Left hindlimb (tissue), 1 donor: ENCODE data around the gene TSHR.
"Not testable (repeated sequence)": the region's sequence is repeated elsewhere in the genome, so short reads cannot be mapped to it uniquely, and the experiment has no call there.

Source experiments
- DNase-seq: peaks from one replicate; pipeline ENCODE4 v3.0.0-alpha.2; 2018

TSHR gene

DNA sequence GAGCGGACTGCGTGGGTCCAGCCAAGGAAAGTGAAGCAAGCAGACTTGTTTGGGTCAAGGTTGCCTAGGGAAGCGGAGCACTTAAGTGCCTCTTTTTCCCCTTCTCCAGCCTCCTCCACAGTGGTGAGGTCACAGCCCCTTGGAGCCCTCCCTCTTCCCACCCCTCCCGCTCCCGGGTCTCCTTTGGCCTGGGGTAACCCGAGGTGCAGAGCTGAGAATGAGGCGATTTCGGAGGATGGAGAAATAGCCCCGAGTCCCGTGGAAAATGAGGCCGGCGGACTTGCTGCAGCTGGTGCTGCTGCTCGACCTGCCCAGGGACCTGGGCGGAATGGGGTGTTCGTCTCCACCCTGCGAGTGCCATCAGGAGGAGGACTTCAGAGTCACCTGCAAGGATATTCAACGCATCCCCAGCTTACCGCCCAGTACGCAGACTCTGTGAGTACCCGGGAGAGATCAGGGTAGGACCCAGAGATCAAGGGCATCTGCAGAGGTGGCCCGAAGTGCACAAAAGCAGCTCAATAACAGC is at the start of gene TSHR:
TSS of gene TSHR (plus strand) at position 206 of the 526 bp plus-strand sequence. CDS start at position 266, 60 bp downstream.
- DNase-seq, result peak; percentile 38

DNA sequence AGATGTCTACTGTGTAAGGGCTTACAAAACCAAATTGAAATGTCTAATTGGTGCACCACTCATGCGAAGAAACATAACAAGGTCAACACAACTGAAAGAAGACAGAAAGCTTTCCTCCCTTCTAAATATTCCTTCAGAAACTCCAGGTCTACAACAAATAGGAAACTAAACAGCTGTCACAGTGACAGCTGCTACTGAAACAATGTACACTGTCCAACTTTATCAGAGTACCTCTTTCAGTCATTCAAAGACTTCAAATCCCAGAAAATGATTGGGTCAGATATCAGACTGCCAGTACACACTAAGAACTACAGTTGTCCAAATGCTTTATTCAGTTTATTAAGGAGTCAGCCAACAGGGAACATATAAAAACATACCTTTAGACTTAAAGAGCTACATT is 49.1 kb upstream of the TSHR start:
- no peak for DNase-seq

DNA sequence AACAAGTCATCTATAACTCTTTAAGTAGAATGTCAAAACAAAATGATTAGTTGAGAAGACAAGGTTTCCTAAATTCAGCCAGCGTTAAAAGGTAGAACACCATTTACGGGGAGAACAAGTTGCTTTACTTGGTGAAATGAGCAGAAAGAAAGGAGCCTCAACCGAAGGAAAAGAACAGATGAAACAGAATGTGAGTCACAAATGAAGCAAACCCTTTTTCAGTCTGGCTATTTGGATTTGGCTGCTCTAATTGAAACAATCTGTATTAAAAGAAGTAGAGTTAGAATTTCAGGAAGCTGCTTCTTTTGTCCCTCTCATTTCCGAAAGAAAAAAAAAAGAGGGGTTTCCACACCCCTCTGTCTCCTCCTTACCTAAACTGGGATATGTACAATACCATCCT is 48.5 kb upstream of the TSHR start:
- DNase-seq, result no peak

DNA sequence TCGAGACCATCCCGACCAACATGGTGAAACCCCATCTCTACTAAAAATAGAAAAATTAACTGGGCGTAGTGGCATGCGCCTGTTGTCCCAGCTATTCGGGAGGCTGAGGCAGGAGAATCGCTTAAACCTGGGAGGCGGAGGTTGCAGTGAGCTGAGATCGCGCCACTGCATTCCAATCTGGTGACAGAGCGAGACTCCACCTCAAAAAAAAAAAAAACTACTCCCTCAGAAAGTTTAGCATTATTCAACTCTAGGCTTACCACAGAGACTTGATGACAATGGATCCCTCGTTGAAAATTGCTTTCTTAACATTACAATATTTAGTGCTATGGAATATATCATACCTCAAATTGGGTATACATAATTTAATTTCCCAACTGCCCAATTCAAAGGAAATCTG is 43.4 kb upstream of the TSHR start:
- not testable (repeated sequence) for DNase-seq

DNA sequence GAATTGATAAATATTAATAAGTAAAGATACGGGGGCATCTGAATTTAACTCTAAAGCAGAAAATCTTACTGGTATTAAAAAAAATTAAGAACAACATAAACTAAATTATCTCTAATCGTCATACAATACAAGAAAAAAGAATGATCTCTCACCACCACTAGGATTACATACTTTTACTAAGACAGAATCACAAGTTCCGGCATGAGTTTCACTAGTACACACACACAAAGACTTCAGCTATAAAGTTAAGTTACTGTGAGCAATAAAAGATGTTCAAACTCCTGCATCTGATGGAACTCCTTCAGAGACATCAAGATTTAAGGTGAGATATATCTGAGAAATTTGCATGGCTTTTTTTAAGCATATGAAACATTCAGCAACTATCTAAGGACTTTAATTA is 35.8 kb upstream of the TSHR start:
- no peak for DNase-seq

DNA sequence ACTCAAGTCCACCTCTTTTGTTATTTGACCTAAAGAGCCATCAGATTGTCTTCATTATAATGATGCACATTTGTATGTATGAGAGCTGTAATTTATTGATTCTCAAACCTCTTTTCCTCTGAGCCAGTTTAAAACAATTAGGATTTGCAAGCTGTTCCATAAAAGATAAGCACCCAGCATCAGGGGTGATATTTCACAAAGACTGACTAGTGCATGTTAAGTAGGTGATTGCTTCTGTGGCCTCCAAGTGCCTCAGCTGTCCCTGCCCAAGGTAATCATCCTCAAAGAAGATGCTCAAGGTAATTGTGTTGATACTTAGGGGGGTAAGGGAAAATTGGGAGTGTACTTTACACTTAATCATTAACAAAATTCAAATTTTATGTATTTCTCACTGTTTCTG is 32.1 kb upstream of the TSHR start:
- no peak for DNase-seq

DNA sequence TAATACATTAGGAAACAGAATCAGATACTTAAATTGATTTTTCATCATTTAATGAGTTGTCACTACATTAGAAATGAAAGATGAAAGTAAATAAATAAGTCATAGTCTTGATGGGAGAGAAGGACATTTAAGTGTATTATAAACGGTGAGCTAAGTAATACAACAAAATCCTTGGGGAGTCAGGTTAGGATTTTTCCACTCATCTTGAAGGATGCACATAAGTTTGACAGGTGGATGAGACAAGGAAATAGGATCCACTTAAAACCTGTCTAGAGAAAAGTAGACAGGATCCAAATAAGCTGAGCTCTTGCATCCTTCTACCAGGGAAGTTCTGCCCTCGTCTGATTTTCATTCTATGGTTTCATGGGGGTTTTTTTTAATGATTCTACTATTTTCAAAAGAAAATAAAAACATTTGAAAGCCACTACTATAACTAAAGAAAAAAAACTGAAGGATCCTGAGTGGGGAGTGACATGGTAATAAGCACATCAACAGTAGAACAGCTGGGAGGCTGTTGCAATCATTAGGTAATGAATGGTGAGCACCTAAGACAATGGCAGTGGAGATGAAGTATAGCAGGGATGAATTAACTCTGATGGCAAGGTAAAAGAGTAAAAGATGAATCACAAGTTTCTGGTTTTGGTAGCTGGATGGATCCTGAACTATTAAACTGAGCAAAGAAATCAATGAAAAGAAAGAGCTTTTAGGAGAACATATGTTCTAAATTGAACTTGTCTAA is 30.9 kb upstream of the TSHR start:
- no peak for DNase-seq

DNA sequence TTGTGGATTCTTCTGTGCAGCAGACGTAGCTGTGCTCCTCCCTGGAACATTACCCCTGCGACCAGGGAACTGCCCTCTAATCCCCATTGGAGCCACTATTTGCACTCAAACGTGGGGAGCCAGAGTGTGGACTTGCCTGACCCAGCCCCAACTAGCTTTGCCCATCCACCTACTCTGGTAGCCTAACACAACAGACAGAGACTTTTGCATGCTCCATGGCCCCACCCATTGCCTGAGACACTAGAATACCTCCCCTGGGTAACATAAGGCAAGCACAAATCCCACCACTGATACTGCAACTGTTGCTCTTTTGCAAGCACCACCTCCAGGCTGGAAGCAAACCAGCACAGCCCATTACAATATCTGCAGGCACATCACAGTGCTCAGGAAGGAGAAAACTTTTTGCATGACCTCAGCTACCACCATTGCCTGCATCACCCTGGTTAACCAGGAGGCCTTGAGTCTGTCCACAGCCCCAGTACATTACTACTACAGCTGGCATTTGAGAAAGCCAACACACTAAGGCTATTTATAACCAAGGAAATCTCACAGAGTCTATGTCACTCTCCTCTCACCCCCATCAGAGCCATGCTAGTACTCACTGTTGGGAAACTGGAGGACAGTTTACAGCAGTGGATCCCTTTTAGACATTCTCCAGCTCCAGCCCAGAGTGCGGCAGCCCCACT is 28.9 kb upstream of the TSHR start:
- no peak for DNase-seq

DNA sequence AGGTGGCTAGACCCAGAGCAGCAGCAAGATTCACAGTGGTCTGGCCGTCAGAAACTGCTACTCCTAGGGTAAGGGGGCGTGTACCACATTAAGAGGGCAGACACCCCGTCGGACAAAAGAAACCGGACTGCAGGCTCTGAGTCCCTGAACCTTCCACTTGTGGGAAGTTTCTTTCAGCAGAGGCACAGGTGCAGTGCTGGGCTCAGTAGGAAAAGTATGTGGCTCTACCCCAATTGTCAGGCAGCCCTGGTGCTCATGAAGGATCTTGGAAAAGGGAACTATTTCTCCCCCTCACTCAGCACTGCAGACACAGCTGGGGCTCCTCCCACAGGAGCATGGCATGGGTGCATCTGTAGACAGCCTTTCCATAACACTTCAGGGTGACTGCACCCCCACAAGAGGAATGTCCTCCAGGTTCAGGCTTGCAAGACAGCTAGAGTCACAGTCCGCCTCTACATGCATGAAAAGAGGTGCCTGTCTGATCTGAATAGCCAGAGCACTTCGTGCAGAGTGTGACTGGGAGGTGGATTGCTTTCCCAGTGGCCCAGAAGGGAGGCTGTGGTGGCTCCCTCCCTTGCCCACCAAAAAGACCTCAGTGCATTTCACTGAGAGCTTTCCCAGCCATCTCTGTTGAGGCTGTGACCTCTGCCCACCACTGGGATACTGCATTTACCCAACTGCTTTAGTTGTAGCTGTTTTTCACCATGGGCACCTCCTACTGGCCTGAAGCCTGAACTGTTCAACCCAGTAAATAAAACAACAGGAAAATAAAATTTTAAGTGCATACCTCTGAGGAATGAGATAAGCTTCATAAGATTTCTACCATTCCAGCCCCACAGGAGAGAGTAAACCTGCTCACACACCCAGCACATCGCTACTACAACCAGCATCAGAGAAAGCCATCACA is 28.1 kb upstream of the TSHR start:
- DNase-seq, result no peak

DNA sequence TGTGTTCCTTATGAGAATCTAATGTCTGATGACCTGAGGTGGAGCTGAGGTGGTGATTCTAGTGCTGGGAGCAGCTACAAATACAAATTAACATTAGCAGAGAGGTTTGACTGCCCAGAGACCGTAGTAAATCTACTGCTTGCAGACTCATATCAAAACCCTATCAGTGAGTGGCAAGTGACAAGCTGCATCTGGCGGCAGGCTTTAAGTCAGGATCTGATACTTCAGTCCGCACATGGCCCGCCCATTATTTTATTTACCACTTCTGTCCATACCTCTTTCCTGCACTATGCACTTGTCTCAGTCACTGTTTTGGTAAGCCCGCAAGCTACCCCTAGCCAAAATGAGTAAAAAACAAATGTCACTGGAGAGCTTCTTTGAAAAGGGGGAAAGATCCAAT is 25.3 kb upstream of the TSHR start:
- no peak for DNase-seq

DNA sequence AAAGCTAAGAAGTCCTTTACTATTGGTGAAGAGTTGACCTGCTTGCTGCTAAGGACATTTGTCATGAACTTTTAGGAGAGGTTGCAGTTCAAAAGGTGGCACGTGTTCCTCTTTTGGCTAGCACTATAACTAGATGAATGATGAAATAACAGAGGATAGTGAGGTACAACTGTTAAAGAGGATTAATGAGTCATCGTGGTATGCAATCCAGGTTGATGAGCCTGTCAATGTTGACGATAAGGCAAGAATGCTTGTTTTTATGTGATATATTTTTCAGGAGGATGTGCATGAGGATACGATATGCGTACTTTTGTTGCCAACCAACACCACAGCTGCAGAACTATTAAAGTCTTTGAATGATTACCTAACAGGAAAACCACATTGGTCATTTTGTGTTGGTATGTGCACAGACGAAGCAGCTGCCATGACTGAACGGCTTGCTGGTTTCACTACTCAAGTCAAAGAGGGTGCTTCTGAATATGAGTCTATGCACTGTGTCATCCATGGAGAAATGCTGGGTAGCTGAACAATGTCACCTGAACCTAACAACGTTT is 24.5 kb upstream of the TSHR start:
- no peak for DNase-seq

DNA sequence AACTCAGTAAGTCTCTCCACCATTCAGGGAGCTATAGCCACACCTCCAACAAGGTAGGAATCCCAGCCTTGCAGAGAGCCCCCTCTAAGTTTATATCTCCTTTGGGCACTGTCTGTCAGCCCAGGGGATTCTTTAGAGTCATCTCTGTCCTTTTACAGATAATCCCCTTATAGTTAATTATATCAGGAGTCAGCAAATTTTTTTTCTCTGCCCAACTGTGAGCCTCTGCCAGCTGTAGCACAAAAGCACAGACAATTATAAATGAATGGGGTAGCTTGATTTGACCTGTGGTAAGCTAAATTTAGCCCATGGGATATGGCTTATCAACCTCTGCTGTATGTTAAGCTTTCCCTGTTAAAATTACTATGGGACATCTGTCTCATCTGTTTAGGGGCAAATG is 22.1 kb upstream of the TSHR start:
- no peak for DNase-seq

DNA sequence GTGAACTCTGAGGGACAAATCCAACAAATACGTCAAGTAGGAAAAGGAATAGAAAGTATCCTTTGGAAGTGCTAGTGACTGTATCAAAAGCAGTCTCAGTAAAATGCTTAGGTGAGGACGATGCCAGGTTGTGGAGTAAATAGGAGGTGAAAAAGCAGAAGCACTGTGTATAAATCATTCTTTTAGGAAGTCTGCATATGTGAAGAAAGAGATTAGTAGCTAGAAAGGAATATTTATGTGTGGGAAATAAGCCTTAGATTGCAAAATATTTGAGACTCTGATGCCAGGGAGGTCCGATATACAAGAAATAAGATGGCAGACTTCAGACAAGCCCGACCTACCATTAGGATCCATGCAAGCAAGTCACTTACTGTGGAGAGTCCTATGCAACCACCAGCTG is 21.7 kb upstream of the TSHR start:
- DNase-seq, result no peak

DNA sequence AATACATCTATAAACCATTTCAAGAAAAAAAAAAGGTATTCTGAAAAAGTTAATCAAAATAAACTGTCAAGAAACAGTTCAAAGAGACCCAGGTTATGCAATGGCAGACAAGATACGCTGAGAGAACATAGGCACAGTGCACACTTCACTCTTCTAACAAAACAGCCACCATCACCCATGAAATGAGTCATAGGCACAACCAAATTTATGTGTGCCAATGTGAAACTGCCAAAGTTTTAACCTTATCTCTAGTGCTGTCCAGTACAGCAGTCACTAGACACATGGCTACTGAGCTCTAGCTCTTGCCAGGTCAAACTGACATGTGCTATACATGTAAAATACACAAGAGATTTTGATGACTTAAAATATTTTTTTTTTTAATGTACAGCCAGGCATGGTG is 15.3 kb upstream of the TSHR start:
- no peak for DNase-seq

DNA sequence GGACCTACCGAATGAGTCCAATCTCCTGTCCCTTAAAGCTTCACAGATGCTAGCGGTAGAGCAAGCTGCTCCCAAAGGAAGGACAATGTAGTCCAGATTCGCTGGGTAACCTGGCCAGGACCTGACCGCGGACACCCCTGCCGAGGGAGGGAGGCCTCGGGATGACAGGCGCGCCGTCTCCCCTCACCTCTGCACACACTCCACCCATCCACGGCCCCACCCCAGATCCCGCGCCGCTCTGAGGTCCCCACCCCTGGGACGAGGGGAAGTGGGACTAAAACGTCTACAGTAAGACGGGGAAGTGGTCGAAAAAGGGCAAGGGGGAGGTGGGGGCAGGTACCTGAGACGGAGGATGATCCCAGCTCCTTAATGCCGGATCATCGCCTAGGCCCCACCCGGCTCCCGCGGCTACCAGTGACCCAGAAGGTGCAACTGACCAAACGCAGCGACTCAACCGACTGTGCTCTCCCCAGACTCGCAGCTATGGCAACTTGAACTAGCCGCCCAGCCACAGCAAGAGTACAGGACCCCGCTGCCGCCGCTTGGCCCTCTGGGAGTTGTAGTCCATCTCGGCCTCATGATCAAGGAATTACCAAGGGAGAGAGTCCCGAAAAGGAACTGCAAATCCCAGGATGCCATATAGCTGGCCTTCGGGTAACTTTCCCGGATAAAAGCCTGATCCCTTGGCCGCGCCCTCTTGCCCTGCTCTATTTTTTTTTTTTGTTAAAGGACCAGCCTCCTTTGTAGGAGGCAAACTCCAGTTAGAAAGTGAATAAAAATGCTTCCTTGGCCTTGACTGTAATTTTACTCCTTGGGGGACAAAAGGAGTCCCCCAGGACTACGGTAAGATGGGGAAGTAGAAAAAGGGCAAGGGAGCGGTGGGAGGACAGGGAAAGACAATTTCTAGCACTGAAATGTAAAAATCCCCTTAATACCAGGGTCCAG is 13.9 kb upstream of the TSHR start, which contains the start of gene CEP128:
TSS of gene CEP128 (minus strand) at position 498 of the 945 bp plus-strand sequence.
- DNase-seq, result peak; percentile 97

DNA sequence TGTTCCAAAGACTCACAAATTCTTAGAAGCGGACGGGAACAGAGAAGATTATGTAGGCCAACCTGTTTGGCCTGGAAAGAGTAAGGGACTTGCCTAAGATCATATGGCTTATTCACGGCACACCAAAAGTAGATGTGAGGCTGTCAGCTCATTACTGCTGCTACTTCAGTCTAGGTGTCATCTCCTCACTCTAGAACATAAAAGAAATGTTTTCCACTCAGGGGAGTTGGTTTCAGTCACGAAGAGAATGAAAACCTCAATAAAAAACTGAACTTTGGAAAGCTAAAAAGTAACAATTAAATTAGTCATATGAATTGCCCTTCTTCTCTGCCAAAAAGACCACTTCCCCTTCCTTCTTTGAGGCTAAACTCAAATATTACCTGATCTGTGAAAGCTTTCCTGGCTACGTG is 13.2 kb upstream of the TSHR start:
- DNase-seq, result no peak

DNA sequence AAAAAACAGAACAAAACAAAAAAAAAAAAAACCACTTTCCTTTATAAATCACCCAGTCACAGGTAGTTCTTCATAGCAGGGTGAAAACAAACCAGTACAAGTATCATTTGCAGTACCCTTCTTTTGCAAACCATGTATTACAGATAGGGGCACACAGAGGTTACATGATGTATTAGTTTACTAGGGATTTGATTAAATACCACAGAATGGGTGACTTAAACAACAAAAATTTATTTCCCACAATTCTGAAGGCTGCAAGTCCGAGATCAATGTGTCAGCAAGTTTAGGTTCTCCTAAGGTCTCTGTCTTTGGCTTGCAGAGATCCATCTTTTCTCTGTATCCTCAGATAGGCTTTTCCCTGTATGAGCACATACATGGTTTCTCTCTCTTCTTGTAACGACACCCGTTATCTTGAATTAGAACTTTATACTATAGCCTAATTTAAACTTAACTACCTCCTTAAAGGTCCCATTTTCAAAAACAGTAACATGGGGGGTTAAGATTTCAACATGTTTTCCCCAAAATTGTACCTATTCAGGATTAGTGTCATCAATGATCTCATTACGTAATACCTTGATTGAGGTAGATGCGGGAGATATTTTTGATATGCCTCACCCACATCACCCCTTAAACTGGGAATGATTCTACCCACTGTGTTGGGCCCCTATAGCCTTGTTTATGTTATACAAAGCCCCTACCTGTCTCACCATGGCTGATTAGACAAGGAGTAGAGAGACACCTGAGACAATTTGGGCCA is 10.4 kb upstream of the TSHR start:
- DNase-seq, result no peak

DNA sequence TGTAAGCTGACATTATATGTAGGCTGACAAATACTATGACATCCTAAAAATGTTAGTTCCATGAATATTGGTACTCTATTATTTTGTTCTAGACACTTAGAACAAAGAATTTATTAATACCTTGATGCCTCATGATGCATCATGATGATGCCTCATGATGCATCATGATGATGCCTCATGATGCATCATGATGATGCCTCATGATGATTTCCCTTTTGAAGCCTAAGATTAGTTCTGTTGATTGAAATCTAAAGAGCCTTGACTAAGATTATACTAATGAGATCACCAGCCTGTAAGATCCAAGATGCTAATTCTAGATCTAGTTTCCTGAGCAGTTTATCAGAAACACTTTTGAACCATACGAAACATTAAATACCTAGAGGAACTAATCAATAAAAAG is 9.2 kb upstream of the TSHR start:
- DNase-seq, result no peak

DNA sequence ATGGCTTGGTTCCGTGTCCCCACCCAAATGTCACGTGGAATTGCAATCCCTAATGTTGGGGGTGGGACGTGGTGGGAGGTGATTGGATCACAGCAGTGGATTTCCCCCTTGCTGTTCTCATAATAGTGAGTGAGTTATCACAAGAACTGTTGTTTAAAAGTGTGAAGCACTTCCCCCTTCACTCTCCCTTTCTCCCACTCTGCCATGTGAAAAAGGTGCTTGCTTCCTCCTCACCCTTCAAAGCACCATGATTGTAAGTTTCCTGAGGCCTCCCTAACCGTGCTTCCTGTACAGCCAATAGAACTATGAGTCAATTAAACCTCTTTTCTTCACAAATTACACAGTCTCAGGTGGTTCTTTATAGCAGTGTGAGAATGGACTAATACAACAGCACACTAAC is 8.6 kb upstream of the TSHR start:
- DNase-seq, result no peak

DNA sequence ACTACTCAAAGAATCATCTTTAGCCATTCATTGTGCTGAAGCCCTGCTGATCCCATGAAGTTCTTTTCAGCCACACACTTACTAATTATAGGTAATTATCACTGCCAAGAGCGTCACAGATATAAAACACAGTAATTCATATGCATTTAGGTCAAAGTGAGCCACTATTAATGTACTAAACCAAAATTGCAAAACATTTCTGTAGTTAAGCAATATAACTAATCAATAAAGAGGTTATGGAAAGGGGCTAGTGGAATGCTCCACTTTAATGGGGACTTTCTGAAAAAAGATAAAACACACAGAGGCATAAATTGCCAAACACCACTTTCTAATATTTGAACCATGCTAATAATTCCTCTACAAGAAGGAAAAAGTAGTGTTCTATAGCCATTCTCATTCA is 7.1 kb upstream of the TSHR start:
- no peak for DNase-seq

DNA sequence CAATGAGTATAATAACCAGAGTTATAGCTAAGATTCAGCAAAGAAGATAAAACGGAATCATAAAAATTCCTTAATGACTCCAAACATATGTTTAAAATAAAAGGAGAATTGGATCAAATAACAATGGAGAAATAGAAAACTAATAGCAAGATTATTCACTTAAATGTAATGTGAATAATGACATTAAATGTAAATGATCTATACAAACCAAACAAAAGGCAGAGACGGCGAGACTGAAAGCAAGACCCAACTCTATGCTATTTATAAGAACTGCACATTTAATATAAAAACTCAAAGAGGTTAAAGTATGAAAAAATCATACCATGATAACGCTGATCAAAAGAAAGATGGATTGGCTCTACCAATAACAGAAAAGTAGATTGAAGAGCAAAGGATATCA is 3.9 kb upstream of the TSHR start:
- DNase-seq, result no peak
